Measurements from ENCODE around the gene CNTN2. TPM values are rescaled to one million over a fixed set of nuclear protein-coding genes. Genes with fewer than 3 reads are reported as not detected.

The CNTN2 gene
- total RNA-seq, 1 donor from 2014 or later = 7.4 TPM

DNA sequence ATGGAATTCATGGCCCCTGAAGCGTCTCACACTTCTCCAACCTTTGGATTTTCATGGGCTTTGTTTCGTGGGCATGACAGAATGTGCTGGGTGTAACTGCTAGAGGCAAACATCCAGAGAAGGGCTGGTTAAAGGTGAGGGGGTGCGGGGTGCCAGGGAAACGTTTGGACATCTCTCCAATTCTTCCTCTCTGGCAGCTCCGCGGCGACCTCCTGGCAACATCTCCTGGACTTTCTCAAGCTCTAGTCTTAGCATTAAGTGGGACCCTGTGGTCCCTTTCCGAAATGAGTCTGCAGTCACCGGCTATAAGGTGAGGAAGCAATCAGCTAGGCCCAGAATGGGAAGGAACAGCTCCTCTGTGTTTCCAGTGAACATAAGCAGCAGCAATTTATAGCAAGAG, 29.3 kb downstream of the CNTN2 start:
- Histone ChIP-seq H3K36me3 (no peaks in the 10 kb centered on the region), H3K27me3 (no peaks in the 10 kb centered on the region), H3K4me3 (no peak overlapping the region), H3K27ac (no peak overlapping the region), H3K4me1 (no peaks in the 10 kb centered on the region), H3K9me3 (no peaks in the 10 kb centered on the region)
- peak in 1 of 2 donors; percentile 52 for DNase-seq (ENCODE audit: extremely low spot score in 2 of 2)
- intact Hi-C loops (cut with DNase I) = no loop called here
- TF ChIP-seq, protein P1, sequence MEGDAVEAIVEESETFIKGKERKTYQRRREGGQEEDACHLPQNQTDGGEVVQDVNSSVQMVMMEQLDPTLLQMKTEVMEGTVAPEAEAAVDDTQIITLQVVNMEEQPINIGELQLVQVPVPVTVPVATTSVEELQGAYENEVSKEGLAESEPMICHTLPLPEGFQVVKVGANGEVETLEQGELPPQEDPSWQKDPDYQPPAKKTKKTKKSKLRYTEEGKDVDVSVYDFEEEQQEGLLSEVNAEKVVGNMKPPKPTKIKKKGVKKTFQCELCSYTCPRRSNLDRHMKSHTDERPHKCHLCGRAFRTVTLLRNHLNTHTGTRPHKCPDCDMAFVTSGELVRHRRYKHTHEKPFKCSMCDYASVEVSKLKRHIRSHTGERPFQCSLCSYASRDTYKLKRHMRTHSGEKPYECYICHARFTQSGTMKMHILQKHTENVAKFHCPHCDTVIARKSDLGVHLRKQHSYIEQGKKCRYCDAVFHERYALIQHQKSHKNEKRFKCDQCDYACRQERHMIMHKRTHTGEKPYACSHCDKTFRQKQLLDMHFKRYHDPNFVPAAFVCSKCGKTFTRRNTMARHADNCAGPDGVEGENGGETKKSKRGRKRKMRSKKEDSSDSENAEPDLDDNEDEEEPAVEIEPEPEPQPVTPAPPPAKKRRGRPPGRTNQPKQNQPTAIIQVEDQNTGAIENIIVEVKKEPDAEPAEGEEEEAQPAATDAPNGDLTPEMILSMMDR (IDR thresholded peaks at IDR 0.05) = no peak
- no peak for TF ChIP-seq POLR2AphosphoS5 (IDR thresholded peaks at IDR 0.05; ENCODE audit: insufficient read depth in 1 of 2, low read depth in 1 of 2)
- TF ChIP-seq POLR2A (IDR thresholded peaks at IDR 0.05) = no peak

DNA sequence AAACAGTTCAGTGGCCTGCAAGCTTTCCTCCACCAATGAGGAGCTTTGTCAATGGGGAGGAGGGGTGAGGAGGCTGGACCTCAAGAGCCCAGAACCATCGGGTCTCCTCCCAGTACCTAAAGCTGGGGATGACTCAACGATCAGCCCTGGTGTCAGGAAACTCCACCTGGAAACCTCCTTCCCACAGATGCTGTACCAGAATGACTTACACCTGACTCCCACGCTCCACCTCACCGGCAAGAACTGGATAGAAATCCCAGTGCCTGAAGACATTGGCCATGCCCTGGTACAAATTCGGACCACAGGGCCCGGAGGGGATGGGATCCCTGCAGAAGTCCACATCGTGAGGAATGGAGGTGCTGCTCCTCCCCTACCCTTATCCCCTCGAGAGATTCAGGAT, 29.9 kb downstream of the CNTN2 start:
- Histone ChIP-seq H3K27me3 (no peaks in the 10 kb centered on the region), H3K9me3 (no peaks in the 10 kb centered on the region), H3K27ac (no peak overlapping the region), H3K4me1 (no peaks in the 10 kb centered on the region), H3K36me3 (no peaks in the 10 kb centered on the region), H3K4me3 (no peak overlapping the region)
- DNase-seq (ENCODE audit: extremely low spot score in 2 of 2) = peak in 1 of 2 donors; percentile 67
- TF ChIP-seq POLR2A (IDR thresholded peaks at IDR 0.05) (no peak), POLR2AphosphoS5 (IDR thresholded peaks at IDR 0.05; ENCODE audit: insufficient read depth in 1 of 2, low read depth in 1 of 2) (no peak)
- TF ChIP-seq, protein P1 (IDR thresholded peaks at IDR 0.05) = no peak
- intact Hi-C loops (cut with DNase I) = no loop called here

DNA sequence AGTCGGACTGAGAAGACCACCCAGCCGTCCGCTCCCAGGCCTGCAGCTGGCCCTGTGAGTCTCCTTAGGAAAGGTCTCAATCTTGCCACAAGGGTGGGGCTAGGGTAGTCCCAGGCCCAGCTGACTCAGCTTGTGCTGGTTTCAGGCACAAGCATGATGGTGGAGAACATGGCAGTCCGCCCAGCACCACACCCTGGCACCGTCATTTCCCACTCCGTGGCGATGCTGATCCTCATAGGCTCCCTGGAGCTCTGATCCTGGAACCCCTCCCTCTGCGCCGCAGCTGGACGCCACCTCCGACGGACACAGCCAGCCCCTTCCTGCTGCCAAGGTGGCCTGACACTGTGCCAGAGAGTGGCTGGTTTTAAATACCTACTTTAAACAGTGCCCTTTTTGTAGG, 30.5 kb downstream of the CNTN2 start:
- no peak overlapping the region for H3K4me3 ChIP-seq
- H3K36me3 ChIP-seq = no peaks in the 10 kb centered on the region
- no peaks in the 10 kb centered on the region for H3K4me1 ChIP-seq
- H3K27ac ChIP-seq = no peak overlapping the region
- no peaks in the 10 kb centered on the region for H3K27me3 ChIP-seq
- intact Hi-C loops (cut with DNase I) = no loop called here
- peak in 1 of 2 donors; percentile 49 for DNase-seq (ENCODE audit: extremely low spot score in 2 of 2)
- H3K9me3 ChIP-seq = no peaks in the 10 kb centered on the region
- TF ChIP-seq POLR2AphosphoS5 (IDR thresholded peaks at IDR 0.05; ENCODE audit: insufficient read depth in 1 of 2, low read depth in 1 of 2) = no peak
- TF ChIP-seq, protein P1 (IDR thresholded peaks at IDR 0.05) = no peak
- TF ChIP-seq POLR2A (IDR thresholded peaks at IDR 0.05) = no peak

DNA sequence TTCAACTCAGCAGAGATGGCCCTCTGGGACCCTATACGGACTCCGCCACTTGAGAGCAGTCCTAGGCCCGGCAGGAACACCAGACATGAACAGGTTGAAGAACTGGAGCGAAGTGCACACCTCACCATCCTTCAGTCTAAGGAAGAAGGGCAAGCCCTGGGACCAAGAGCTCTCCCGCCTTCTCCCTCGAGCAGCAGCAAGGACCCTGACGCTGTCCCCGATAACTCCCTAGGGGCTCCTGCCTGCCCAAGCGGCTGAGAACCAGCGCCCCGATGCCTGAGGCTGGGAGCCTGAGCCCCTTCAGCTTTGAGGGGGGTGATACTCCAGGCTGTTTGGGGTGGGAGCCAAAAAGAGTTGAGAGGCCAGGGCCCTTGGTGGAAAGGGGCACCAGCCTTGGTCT, 31.1 kb downstream of the CNTN2 start:
- no peaks in the 10 kb centered on the region for H3K27me3 ChIP-seq
- H3K27ac ChIP-seq = no peak overlapping the region
- H3K4me1 ChIP-seq = no peaks in the 10 kb centered on the region
- H3K4me3 ChIP-seq = no peak overlapping the region
- peak in 1 of 2 donors; percentile 84 for DNase-seq (ENCODE audit: extremely low spot score in 2 of 2)
- no peaks in the 10 kb centered on the region for H3K9me3 ChIP-seq
- intact Hi-C loops (cut with DNase I) = no loop called here
- H3K36me3 ChIP-seq = no peaks in the 10 kb centered on the region
- TF ChIP-seq POLR2AphosphoS5 (IDR thresholded peaks at IDR 0.05; ENCODE audit: insufficient read depth in 1 of 2, low read depth in 1 of 2) (no peak), POLR2A (IDR thresholded peaks at IDR 0.05) (no peak)
- TF ChIP-seq, protein P1 (IDR thresholded peaks at IDR 0.05) = no peak

DNA sequence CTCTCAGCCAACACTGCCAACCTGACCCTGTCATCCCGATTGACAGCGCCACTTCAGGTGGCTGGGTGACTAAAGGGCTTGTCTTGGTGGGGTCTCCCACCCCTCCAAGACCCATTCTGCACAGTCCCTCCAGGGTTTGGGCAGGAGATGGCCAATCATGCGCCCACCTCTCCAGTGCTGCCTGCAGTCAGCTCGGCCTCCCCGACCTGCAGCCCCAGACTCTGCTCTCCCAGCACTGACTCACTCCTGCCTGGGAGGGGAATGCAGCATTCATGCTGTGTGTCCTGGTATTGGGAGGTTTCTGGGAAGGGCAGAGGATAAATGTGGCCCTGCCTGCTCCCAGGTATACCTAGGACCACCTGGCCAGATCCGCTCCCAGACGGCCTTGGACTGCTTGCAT, 31.5 kb downstream of the CNTN2 start:
- peak in 1 of 2 donors; percentile 84 for DNase-seq (ENCODE audit: extremely low spot score in 2 of 2)
- Histone ChIP-seq H3K27me3 (no peaks in the 10 kb centered on the region), H3K36me3 (no peaks in the 10 kb centered on the region), H3K4me3 (no peak overlapping the region), H3K9me3 (no peaks in the 10 kb centered on the region), H3K27ac (no peak overlapping the region), H3K4me1 (no peaks in the 10 kb centered on the region)
- TF ChIP-seq POLR2A (IDR thresholded peaks at IDR 0.05) (no peak), POLR2AphosphoS5 (IDR thresholded peaks at IDR 0.05; ENCODE audit: insufficient read depth in 1 of 2, low read depth in 1 of 2) (no peak)
- TF ChIP-seq, protein P1 (IDR thresholded peaks at IDR 0.05) = no peak
- intact Hi-C loops (cut with DNase I) = no loop called here
